Measurements from ENCODE around the gene JPH4.

The JPH4 gene

DNA sequence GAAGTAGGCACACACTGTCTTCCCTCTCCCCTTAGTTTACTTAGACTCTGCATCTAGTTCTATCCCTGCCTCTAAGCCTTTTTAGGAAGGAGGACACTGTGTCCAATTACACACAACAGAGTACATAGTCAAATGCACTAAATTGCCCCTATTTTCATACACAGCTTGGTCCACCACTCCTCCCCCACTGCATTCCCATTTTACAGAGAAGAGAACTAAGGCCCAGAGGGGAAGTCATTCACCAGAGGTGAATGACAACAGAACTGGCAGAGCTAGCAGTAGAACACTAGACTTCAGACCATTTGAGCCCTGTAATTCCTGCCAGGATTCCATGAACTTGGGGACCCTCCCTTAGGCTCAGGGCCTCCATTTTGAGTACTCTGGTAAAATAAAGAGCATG lies 1.1 kb upstream of the JPH4 start:
- TF ChIP-seq, protein P1, sequence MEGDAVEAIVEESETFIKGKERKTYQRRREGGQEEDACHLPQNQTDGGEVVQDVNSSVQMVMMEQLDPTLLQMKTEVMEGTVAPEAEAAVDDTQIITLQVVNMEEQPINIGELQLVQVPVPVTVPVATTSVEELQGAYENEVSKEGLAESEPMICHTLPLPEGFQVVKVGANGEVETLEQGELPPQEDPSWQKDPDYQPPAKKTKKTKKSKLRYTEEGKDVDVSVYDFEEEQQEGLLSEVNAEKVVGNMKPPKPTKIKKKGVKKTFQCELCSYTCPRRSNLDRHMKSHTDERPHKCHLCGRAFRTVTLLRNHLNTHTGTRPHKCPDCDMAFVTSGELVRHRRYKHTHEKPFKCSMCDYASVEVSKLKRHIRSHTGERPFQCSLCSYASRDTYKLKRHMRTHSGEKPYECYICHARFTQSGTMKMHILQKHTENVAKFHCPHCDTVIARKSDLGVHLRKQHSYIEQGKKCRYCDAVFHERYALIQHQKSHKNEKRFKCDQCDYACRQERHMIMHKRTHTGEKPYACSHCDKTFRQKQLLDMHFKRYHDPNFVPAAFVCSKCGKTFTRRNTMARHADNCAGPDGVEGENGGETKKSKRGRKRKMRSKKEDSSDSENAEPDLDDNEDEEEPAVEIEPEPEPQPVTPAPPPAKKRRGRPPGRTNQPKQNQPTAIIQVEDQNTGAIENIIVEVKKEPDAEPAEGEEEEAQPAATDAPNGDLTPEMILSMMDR (IDR thresholded peaks at IDR 0.05; ENCODE audit: control insufficient read depth, extremely low read depth, insufficient read depth) = no peak
- H3K4me3 ChIP-seq (ENCODE audit: low read depth, low read length) = no peak overlapping the region
- no peak for DNase-seq (ENCODE audit: low read depth)

DNA sequence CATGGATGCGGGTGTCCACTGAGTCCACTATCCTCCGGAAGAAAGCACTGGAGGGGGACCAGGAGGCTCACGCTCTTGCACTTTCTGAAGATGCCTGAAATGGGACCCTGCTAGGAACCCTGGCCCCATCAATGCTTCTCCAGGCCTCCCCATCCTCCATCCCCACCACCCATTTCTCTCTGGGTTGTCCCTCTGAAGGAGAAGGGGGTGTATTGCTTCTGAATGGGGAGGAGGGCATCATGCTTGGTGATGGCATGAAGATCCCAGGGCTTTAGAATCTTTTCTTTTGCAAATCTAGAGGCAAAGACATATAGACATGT lies 681 bp upstream of the JPH4 start:
- TF ChIP-seq, protein P1 (IDR thresholded peaks at IDR 0.05; ENCODE audit: control insufficient read depth, extremely low read depth, insufficient read depth) = no peak
- no peak overlapping the region for H3K4me3 ChIP-seq (ENCODE audit: low read depth, low read length)
- no peak for DNase-seq (ENCODE audit: low read depth)

DNA sequence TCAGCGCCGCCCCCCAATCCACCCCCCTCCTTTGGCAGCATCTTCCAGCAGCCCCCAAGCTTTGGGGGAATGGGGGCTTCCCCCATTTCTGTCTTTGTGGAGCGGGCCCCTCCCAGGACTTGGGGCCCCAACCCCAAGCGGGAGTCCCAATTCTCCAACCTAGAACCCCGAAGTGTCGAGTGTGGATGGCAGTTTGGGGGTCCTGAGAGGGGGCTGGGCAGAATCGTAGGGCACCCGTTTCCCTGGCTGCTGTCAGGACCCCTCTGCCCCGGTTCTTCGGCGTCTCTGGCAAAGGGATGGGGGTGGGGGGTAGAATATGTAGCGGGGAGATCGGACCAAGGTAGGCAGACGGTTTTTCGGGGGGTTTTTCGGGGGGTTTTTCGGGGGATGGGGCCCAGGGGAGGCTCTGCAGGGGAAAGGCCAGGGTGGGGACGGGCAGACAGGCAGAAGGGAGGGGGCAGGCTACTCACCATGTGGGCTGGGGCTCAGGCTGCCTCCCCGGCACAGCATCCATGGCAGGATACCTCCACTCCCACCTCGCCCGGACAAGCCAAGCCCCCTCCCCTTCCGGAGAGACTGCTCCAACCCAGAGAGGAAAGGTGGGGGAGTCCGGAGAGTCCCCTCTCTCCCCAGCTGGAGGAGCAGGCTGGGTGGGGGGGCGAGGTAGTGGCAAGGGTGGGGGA lies 739 bp downstream of the JPH4 start:
- no peak overlapping the region for H3K4me3 ChIP-seq (ENCODE audit: low read depth, low read length)
- TF ChIP-seq, protein P1 (IDR thresholded peaks at IDR 0.05; ENCODE audit: control insufficient read depth, extremely low read depth, insufficient read depth) = no peak
- DNase-seq (ENCODE audit: low read depth) = no peak

DNA sequence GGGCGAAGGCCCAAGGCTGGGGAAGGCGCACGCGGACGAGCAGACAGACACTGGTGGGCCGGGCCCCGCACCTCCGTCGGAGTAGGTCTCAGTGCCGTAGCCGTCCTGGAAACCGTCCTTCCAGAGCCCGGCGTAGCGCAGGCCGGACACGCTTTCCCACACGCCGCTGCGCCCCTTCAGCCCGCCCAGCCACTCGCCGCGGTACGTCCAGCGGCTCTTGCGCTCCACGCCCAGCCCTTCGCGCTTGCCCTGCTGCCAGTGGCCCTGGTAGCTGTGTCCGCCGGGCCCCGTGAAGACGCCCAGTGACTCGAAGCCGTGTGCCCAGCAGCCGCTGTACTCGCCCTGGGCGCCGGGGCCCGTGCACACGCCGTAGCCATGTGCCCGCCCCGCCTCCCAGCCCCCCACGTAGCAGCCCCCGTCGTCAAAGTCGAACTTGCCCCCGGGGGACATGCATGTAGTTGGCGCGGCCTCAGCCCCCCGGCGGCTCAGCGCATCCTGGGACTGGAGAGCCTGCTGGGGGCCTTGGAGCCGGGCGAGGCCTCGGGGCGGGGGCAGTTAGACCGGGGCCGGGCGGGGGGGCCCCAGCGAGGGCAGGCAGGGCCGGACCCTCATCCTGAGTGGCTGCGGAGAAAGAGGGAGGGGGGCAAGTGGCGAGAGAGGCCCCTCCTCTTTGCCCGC lies 1.4 kb downstream of the JPH4 start:
- H3K4me3 ChIP-seq (ENCODE audit: low read depth, low read length) = no peak overlapping the region
- DNase-seq (ENCODE audit: low read depth) = no peak
- TF ChIP-seq, protein P1 (IDR thresholded peaks at IDR 0.05; ENCODE audit: control insufficient read depth, extremely low read depth, insufficient read depth) = no peak

DNA sequence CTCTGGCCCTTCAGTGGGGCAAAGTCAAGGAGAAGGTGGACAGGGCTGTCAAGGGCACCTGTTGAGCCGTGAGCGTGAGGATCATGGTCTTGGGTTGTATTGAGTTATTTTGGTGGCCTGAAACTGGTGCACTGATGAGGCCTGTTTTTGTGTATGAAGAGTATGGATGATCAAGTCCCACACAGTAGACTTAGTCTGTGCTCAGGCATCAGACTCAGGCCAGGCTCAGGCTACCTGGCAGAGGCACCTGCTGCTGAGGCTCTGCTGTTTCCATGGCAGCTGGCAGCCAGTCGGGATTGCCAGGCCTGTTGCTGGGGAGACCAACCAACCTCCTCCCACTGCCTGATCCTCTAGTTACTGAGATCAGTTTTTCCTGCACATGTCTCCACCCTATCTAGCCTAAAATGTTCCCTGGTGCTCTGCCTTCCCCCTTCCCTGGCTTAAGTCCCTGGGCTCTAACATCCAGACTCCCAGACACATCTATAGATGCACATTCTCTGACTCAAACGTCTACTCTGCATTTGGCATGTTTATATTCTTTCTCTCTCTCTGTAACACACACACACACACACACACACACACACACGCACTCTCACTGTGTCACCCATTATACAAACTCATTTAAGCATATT lies 5.1 kb downstream of the JPH4 start:
- DNase-seq (ENCODE audit: low read depth) = no peak
- H3K4me3 ChIP-seq (ENCODE audit: low read depth, low read length) = no peak overlapping the region
- TF ChIP-seq, protein P1 (IDR thresholded peaks at IDR 0.05; ENCODE audit: control insufficient read depth, extremely low read depth, insufficient read depth) = no peak

DNA sequence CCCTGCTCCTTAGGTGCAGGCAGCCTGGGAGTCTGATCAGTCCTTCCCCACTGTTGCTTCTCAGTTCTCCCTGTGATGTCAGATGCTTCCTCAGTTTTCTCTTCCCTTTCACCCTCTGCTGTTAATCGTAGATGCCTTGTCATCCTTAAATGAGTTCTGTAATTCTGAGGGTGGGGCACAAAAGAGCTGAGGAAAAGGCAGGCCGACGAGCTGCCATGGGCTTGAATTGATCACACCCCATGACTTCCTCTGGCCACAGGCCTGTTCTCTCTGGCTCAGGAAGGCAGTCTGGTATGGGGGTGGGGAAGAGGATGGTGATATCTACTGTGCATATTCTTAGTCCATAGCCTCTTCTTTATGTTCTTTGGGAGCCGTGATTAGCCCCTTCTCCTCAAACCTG lies 5.8 kb downstream of the JPH4 start:
- TF ChIP-seq, protein P1 (IDR thresholded peaks at IDR 0.05; ENCODE audit: control insufficient read depth, extremely low read depth, insufficient read depth) = no peak

More for the DNA sequence above, 5.8 kb downstream of the JPH4 start:
- no peak overlapping the region for H3K4me3 ChIP-seq (ENCODE audit: low read depth, low read length)
- no peak for DNase-seq (ENCODE audit: low read depth)
